ENCODE data around the gene G0S2.
"Not testable (repeated sequence)": the region's sequence is repeated elsewhere in the genome, so short reads cannot be mapped to it uniquely, and the experiment has no call there.

Gene G0S2

DNA sequence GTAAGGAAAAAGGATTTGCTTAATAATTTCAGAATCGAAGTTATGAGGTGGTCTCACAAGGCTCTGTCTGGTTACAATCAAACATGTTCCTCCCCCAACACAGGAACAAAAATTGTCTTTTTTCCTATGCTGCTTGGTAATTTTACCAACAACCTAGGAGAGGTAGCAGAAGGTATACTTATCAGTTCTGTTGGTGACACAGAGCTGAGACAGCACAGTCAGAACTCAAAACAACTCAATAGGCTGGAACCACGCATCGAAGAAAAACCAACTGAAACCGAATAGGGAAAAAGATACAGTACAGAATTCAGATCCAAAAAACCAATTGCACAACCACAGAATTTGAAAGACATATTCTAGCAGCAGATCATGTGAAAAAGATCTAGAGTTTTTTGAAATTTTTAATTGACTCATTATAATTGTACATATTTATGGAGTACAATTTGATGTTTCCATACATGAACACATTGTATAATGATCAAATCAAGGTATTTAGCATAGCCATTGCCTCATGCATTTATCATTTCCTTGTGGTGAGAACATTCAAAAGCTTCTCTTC, 3.8 kb downstream of the G0S2 start:
- no peak for DNase-seq (ENCODE audit: low read depth)

DNA sequence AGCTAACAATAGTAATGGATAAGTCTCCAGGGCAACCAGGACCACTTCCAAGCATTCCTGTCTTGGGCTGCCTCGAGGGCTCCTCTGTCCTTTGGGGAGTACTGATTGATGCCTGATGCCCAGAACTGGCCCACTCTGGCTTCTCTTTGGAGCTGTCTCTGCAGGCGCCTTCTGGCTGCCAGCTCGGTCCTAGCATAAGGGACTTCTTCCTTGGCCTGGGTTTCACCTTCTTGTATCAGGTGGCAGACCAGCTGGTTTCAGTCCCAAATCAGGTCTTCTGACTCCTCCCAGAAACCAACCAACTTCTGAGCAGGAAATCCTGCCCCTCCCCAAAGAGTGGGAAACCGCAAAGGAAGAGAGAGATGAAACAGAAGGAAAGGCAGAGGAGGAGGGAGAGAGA, 10.6 kb downstream of the G0S2 start:
- DNase-seq (ENCODE audit: low read depth): no peak

DNA sequence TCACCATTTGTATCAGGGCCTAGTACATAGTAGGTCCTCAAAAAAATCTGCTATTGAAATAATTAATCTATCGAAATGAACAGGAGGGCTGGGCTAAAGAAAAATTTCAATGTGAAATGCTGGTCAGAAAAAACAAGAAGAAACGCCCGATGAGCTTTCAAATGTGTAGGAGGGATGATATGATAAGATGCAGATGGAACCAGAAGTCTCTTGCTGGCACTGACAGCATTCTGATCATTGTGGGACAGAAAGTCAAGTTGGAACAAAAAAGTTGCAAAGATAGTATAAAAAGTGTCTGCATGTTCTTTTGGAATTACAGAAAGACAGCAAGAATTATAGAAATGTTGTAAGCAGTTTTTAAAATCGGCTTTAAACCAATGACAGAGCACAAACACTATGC, 11.1 kb downstream of the G0S2 start:
- DNase-seq (ENCODE audit: low read depth): no peak

DNA sequence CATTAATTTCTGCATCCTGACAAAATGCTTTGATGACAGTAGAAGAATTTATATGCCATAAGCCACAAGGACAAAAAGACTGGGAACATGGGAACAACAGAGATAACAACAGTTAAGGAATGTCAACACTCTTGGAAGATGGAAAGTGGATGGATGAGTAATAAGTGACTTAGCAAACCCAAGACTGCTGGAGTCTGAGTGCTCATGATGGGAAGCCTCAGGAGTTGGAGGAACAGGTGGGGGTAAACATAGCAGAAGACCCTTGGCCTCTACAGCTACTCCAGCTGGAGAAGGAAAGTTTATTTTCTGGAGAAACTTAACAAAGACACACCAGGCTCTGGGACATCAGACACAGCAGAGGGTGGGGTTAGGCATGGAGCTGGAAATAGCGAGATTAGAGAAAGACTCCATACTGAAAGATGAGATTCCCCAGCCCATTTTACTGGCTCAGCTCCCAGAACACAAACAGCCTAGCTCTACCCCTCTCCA, 13.6 kb downstream of the G0S2 start:
- no peak for DNase-seq (ENCODE audit: low read depth)

DNA sequence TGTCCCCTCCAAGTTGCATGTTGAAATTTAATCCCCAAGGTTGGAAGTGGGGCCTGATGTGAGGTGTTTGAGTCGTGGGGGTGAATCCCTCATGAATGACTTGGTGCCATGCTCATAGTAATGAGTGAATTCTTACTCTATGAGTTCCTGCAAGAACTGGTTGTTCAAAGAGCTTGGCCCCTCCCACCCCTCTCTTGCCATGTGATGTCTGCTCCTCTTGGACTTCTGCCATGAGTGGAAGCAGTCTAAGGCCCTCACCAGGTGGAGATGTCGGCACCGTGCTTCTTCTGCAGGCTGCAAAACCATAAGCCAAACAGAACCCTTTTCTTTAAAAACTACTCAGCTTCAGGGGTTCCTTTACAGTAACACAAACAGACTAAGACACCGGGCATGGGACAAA, 14.3 kb downstream of the G0S2 start:
- no peak for DNase-seq (ENCODE audit: low read depth)

DNA sequence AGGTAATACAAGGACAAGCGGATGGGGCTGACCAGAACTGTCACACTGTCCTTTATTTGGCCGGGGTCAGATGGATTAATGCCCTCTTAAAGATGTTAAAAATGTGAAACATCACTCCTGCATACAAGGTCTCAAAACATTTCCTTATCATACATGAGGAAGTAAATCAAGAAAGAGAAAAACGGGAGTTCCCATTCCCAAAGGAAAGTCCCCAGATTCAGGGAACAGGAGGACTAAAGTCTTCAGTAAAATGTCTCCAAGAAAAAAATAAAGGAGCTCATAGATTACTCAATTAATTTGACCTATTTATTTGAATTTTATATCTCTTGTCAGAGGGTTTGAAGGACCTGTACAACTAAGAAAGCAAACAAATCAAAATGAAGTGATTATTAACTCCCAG, 16.0 kb downstream of the G0S2 start:
- no peak for DNase-seq (ENCODE audit: low read depth)

DNA sequence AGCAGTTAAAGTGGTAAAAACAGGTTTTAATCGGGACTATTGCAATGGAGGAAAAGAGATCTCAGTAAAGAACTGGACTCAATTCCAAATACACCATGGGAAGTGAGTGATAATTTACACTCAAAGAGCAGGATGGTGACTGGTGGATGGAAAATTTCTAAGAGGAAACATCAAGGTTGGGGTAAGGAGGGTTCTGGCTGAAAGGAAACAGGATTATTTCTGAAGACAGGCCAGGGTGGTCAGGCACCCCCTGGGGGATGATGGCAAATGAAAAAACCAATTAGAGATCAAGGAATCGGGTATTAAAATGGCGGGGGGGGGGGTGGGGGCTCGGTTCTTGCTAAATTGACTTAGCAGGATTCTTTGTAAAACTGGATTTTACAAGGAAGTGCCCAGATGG, 17.1 kb downstream of the G0S2 start:
- no peak for DNase-seq (ENCODE audit: low read depth)

DNA sequence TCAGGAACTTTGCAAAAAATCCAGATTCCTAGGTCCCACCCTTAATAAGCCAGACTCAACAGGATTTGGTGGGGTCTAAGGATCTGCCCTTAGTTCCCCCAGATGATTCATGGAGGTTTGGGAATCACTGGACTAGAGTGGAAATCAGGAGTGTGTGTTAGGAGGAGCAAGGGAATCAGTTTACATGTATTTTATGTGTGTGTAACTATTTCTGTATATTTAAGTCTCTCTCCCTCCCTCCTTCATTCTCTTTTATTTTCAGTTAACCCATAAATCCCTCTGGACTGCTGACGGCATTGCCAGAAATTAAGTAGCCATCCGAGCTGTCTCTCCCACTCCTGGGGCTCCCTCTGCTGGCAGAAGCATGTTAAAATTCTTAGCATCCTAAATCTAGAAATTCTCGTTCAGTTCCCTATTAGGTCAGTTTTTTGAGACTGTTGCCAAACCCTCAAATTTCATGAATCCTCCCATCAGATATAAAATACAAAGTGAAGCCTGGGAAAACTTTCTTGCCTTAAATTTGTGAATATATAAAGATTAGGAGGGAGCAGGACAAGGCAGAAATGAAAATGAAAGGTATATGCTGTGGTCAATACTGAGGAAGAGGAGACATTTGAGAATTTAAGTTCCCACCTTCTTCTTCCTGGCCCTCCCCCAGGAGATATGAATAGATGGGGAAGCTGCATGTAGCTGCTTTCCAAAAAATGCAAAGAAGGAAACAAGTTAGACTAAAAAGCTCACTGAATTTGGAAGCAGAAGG, 17.7 kb downstream of the G0S2 start:
- peak; percentile 40 for DNase-seq (ENCODE audit: low read depth)

DNA sequence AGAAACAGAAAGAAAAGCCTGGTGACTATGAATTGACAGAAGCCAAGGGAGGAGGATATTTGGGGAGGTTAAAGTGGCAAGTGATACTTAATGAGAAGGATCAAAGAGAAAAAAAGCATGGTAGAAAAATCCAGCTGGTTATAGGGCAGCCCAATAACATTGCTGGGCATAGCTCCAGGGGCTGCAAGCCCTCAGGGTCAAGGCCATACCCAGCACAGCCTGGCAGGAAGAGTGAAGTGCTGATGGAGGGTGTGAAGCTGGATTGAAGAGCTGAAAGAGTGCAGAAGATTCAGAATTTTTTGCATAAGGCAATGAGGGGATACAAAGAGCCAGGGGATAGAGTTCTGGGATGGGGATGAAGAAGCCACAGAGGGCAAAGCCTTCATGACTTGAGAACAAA, 21.5 kb downstream of the G0S2 start:
- DNase-seq (ENCODE audit: low read depth): no peak

DNA sequence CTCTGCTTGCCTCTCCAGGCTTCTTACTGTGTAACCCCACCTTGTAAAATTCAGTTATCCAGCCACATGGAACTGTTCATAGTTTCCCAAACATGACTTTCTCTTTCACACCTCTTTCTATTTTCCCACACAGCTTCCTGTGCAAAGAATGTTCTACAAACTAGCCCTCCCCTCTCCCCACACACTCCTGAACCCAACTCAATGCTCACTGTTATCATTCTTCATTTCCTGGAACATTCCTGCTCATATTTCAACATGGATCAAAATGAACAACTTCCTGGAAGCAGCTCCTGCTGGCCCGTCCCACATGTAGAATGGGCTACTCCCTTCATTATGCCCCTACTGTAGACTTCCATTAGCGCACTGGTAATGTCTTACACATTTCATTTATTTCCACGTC, 21.9 kb downstream of the G0S2 start:
- DNase-seq (ENCODE audit: low read depth): no peak

DNA sequence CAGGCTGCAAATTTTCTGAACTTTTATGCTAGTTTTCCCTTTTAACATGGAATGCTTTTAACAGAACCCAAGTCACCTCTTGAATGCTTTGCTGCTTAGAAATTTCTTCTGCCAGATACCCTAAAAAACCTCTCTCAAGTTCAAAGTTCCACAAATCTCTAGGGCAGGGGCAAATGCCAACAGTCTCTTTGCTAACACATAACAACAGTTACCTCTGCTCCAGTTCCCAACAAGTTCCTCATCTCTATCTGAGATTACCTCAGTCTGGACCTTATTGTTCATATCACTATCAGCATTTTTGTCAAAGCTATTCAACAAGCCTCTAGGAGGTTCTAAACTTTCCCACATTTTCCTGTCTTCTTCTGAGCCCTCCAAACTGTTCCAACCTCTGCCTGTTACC, 25.5 kb downstream of the G0S2 start:
- not testable (repeated sequence) for DNase-seq (ENCODE audit: low read depth)

DNA sequence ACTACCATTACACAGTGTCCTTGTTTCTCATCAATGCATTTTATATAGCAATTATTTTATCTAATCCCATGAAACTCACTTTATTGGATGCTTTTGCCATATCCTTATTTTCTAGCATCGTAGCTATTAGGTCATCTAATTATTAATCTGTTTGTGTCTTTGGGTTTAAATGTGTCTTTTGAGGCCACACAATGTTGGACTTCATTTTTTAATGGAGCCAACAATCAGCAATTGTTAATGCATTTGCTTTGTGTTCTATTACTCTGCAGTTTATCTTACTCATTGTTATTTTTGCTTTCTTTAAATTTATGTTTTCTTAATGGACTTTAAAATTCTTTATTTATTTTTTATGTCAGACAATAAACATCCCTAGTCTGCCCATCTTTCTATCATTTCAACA, 27.6 kb downstream of the G0S2 start:
- no peak for DNase-seq (ENCODE audit: low read depth)

DNA sequence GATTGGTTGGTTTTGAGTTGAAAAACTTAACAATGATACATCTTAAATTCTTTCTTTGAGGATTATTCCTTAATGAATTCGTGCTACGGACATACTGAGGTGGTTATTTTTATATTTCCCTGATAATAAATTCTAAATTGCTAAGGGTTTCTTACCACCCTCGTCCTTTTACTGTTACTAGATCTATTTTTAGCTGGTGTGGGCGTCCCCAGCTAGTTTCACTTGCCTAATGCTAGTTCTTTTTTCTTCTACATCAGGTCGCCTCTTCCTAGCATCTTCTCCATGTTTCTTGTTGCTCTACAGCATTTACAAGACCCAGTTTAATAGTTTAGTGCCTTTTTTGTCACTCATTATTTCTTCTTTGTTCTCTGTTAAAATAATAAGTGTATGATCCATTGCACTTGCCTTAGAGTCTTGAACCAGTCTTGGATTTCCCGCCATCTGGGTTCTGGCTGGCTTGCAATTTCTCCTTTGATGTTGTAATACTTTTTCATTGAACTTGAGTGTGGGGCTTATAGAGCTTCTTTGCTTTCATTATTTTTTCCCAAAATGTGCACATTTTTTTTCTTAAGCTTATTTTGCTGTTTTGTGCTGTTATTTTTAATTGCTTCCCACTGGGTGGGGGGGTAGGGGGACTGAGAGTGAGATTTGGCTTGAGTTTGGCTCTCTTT, 28.8 kb downstream of the G0S2 start:
- DNase-seq (ENCODE audit: low read depth): no peak

DNA sequence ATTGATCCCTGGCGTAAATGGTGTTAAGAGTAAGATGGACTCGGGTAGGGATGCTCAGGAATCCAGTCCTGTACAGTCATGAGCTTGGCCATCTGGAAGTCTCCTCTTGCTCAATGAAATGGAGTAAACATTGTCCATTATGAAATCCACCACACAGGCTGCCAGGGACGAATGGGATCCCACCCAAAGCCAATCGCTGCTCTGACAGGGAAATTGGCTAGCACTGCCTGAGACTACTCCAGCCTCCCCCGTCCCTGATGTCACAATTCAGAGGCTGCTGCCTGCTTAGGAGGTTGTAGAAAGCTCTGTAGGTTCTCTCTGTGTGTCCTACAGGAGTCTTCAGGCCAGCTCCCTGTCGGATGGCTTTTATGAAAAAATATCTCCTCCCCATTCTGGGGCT, 29.4 kb downstream of the G0S2 start, which contains the start of gene HSD11B1:
Gene HSD11B1, plus strand, starts transcription at position 263 of the 400 bp plus-strand sequence. Its CDS starts 97 bp downstream, at position 360.
- no peak for DNase-seq (ENCODE audit: low read depth)

DNA sequence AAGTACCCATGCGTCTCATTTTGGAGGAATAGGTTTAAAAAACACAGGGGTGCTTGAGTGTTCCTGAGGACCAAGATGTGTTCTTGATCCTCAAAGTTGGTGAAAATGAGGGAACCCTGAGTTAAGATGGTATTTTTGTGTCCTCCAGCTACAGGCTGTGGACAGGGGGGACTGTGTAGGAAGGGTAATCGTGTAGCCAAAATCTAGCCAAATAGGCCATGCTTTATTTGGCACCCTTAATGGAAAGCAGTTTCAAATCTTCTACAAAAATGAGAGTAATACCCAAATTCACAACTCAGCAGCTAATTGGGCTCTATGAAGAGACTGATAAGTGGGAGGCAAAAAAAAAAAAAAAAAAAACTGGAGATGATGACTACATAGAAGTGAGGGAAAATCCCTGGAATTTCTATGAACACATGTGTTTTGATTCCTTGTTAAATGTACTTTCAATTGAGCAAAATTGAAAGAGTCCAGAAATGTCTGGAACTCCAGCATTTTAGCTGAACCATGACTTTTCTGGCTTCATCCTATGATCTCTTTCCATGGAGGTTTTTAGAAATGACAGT, 29.9 kb downstream of the G0S2 start:
- no peak for DNase-seq (ENCODE audit: low read depth)

DNA sequence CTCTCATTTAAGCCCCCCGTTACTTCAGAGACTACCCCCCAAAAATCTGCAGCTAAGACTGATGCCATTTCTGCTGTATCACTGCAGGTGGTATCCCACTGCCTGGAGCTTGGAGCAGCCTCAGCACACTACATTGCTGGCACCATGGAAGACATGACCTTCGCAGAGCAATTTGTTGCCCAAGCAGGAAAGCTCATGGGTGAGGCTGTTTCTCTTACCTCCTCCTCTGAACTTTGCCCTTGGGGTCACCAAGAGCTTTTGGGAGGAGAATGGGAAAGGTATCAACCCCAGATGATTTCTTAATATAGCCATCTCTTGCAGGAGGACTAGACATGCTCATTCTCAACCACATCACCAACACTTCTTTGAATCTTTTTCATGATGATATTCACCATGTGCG, 31.4 kb downstream of the G0S2 start:
- no peak for DNase-seq (ENCODE audit: low read depth)

DNA sequence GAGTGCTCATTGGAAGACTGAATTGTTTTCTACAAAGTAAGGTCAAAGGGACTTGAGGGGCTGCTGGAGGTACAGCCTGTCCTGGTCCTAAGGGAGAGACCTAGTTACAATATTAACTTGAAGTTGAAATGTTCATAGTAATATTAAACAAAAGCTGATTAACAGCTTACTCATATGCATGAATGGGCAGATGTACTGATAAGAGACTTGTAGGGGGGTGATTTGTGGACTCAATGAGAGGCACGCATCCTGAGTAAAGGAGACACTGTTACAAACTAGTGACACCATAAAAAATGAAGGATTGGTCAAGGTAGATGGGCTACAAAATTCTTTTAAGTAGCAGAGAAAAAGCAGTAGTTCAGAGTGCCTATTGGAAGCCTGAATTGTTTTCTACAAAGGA, 32.1 kb downstream of the G0S2 start:
- no peak for DNase-seq (ENCODE audit: low read depth)

DNA sequence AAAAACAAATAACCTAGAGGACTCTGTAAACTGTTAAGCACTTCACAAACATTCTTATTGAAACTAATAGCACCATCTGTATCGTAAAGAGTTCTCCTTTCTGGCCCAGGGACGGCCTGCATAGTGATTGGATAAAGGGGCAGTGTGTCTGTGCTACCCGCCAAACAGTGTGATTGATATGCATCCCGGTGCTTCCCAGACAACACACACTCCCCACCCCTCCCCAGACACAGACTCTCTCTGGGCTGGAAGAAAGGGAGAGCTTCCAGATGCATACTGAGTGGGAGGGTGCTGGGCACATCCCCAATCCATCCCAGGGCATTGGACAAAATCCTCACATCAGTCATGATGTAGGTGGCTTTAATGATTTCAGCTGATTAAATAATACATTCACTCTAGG, 33.1 kb downstream of the G0S2 start:
- no peak for DNase-seq (ENCODE audit: low read depth)

DNA sequence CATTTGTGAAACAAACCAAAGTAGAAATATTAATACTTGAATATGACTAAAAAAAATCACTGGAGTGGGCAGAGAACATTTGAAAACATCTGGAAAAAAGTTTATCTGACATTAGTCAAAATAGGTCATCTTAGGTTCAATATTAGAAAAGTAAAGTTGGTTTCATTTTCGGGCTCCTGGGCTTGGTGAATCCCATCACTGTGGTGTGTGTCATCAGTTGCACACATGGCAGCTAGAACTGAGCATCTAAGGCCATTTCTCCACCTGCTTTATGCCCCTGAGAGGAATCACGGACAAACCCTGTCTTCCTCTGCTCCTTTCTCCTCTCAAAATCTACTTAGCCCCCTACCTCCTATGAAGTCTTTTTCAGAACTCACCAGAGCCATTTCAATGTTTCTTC, 34.9 kb downstream of the G0S2 start:
- DNase-seq (ENCODE audit: low read depth): no peak

DNA sequence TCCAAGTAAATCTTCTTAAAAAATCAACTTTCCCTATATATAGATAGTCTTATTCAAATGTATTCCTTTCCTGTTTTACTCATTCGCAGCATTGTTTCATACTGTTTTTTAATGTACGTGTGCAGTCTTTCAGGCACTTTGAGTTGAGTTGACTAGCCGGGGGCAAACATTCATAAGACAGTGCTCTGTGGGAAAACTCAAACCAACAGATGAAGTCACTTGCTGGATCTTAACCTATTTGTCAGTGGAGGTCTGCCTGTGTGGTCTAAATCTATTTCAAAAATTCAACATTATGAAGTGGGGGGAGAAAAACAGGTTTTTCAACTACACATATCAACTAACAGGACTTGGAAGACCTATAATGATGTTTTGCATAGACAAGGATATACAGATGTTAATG, 35.6 kb downstream of the G0S2 start:
- DNase-seq (ENCODE audit: low read depth): no peak

DNA sequence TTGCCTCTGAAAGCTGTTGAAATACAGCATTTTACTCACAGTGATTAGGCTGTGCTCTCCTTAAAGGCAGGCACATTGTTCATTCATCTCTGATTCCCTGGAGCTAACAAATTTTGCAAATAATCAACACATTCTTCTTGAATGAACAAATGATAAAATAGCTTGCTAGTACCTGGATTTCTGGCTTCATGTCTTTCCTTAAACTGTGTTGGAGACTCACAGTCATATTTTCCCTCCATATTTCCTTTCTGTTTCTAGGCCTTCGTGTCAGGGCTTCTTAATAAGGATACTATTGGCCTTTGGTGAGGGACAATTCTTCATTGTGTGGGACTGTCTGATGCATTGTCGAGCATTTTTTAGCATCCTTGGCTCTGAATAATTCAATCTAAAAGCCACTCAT, 39.1 kb downstream of the G0S2 start:
- DNase-seq (ENCODE audit: low read depth): no peak

DNA sequence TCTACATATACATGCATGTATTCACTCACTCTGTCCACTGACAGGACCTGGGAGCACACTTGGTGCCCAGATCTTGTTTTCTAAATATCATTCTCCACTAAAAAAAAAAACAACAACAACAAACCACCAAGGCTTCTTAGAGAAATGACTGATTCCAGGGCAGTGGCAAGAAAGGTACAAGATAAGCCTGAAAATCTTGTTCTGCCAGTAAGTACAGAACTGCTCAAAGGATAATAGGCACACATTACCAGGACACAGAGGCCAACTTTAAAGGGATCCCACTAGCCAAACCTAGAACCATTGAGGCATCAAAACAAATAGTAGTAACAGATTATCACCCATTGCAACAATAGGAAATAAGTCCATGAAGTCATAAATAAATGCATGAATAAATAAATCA, 40.1 kb downstream of the G0S2 start:
- DNase-seq (ENCODE audit: low read depth): no peak

DNA sequence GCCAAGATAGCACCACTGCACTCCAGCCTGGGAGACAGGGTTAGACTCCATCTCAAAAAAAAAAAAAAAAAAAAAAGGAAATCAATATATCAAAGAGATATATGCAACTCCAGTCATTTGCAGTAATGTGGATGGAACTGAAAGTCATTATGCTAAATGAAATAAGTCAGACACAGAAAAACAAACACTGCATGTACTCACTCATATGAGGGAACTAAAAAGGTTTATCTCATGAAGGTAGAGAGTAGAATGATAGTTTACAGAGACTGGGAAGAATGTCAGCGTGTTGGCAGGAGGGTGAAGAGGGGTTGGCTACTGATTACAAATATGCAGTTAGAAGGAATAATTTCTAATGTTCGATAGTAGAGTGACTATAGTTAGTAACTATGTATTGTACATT, 42.6 kb downstream of the G0S2 start:
- no peak for DNase-seq (ENCODE audit: low read depth)
